HepG2 (cell line): Measurements from ENCODE around the gene RIN3.

Experiments used
- MAFK ChIP-seq, 2 experiments: IDR thresholded peaks in 1 of 2; conservative IDR thresholded peaks in 1 of 2; 2 replicates each; pipeline ENCODE4 v1.6.1; 2011; ENCODE audit warnings: improper control_type of control experiment in 2 of 2, low read length in 2 of 2
- YY1 ChIP-seq: IDR thresholded peaks from 2 replicates; pipeline ENCODE4 v1.6.1; 2011; ENCODE audit warnings: low read length, low read depth, moderate library complexity, mild to moderate bottlenecking; ENCODE audit not compliant: insufficient read depth, insufficient replicate concordance

- TF ChIP-seq YY1, result no peak
- TF ChIP-seq MAFK (conservative IDR thresholded peaks at IDR 0.05 in 1 of 2, IDR thresholded peaks at IDR 0.05 in 1 of 2; ENCODE audit: low read length in 2 of 2), result no peak
These were observed 32.9 kb downstream of the RIN3 start for GRCh38 chr14:92546347-92547053.
